Measurements from ENCODE around the gene SLC28A3. TPM values are rescaled to one million over a fixed set of nuclear protein-coding genes. Genes with fewer than 3 reads are reported as not detected.
A peak's percentile ranks its signal among the peaks of the same experiment; 100 is the strongest.

The SLC28A3 gene
- total and polyA plus RNA-seq, 10 of the 15 experiments (the other 5 are each of a cell fraction or from before 2014, with no cell fraction given), result 0.03 to 0.39 (median 0.07) TPM; not detected in 2

DNA sequence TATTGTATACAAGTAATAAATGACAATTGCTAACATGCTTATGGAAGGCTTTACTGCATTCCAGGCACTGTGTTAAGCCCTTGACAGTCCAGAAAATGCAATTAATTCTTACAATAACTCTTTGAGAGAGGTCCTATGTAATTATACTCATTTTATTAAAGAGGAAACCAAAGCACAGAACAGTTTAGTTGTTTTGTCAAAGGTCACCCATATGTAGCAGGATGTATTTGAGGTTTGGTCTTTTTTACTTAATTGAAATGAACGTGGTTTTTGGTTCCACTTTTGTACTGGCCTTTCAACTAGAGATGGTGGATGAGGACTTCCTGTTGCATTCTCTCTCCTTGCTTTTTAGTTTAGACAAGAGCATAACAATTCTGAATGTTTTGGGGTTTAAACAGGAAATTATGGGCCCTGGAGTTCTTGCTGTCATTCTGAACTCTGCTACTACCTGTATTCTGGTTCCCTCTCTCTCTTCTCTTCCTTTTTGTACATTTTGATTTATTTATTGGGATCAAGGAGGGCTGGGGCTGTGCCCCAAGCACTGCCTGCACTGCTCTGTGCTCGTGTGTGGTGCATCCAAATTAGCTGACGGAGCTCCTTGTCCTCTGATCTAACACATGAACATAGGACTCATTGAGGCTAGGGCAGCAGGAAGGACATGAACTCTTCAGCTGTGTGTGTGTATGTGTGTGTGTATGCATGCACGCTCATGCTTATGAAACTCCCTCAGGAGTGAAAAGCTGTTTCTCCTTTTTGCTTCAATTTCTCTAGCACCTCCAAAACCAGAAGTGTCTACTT, 47.4 kb downstream of the SLC28A3 start (continued):
- TF ChIP-seq STAT1 (conservative IDR thresholded peaks at IDR 0.05), result no peak
- no peak for TF ChIP-seq STAT3 (IDR thresholded peaks at IDR 0.05; ENCODE audit: low read depth, low read length)
- TF ChIP-seq POLR2A (IDR thresholded peaks at IDR 0.05; ENCODE audit: low read depth, low read length), result peak; percentile 64
- TF ChIP-seq HCFC1 (IDR thresholded peaks at IDR 0.05; ENCODE audit: low read length), result no peak
- TF ChIP-seq NKRF (conservative IDR thresholded peaks at IDR 0.05), result no peak
- no peak for TF ChIP-seq ZNF207 (IDR thresholded peaks at IDR 0.05; ENCODE audit: borderline replicate concordance)
- peak; percentile 42; the same call in 1 of the 2 replicates for TF ChIP-seq ATF7 (IDR thresholded peaks at IDR 0.05; ENCODE audit: low read depth)
- TF ChIP-seq SKIL (IDR thresholded peaks at IDR 0.05; ENCODE audit: low read depth, poor library complexity, severe bottlenecking), result no peak
- TF ChIP-seq SUZ12 (IDR thresholded peaks at IDR 0.05; ENCODE audit: unreplicated experiment), result no peak
- no peak for TF ChIP-seq TCF12 (IDR thresholded peaks at IDR 0.05; ENCODE audit: low read depth, low read length)
- TF ChIP-seq ATF2 (IDR thresholded peaks at IDR 0.05; ENCODE audit: low read length), result no peak
- TF ChIP-seq ZZZ3 (IDR thresholded peaks at IDR 0.05; ENCODE audit: control insufficient read depth, insufficient read length, low read depth), result no peak
- no peak for TF ChIP-seq PAX8 (IDR thresholded peaks at IDR 0.05)
- TF ChIP-seq RCOR1 (conservative IDR thresholded peaks at IDR 0.05; ENCODE audit: low read depth, low read length), result no peak
- TF ChIP-seq, protein P1, sequence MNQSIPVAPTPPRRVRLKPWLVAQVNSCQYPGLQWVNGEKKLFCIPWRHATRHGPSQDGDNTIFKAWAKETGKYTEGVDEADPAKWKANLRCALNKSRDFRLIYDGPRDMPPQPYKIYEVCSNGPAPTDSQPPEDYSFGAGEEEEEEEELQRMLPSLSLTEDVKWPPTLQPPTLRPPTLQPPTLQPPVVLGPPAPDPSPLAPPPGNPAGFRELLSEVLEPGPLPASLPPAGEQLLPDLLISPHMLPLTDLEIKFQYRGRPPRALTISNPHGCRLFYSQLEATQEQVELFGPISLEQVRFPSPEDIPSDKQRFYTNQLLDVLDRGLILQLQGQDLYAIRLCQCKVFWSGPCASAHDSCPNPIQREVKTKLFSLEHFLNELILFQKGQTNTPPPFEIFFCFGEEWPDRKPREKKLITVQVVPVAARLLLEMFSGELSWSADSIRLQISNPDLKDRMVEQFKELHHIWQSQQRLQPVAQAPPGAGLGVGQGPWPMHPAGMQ (IDR thresholded peaks at IDR 0.05; ENCODE audit: borderline replicate concordance), result no peak
- TF ChIP-seq, protein P2, sequence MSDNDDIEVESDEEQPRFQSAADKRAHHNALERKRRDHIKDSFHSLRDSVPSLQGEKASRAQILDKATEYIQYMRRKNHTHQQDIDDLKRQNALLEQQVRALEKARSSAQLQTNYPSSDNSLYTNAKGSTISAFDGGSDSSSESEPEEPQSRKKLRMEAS (IDR thresholded peaks at IDR 0.05; ENCODE audit: low read depth, low read length), result no peak
- no peak for TF ChIP-seq FOS (IDR thresholded peaks at IDR 0.05; ENCODE audit: borderline replicate concordance, extremely low read depth, insufficient read length)
- peak; percentile 18 for TF ChIP-seq SMAD1 (IDR thresholded peaks at IDR 0.05; ENCODE audit: low read depth, partially characterized antibody)
- no peak for TF ChIP-seq BCLAF1 (IDR thresholded peaks at IDR 0.05)
- TF ChIP-seq HDGF (IDR thresholded peaks at IDR 0.05), result peak; percentile 63; the same call in 1 of the 2 replicates

Measured in GM12878 (cell line).